Loucy (cell line): ENCODE data around the gene NACAD.

Experiments
- H2AFZ ChIP-seq: fragments of 200-600 bp; sonication (generic); 2 replicates; pipeline ENCODE4 v1.6.0; 2016; ENCODE audit warnings: antibody characterized with exemption, mild to moderate bottlenecking, low read length, moderate library complexity
- H3F3A ChIP-seq: fragments of 200-600 bp; 2 replicates; pipeline ENCODE4 v1.6.0; 2016; ENCODE audit warnings: antibody characterized with exemption, low read depth, mild to moderate bottlenecking
- H3K27me3 ChIP-seq: fragments of 200-600 bp; sonication (generic); 2 replicates; pipeline ENCODE4 v1.6.1; 2014; ENCODE audit warnings: low read length, mild to moderate bottlenecking; ENCODE audit not compliant: insufficient read depth, poor library complexity, severe bottlenecking
- H3K36me3 ChIP-seq: fragments of 200-600 bp; sonication (generic); 2 replicates; pipeline ENCODE4 v1.6.1; 2016; ENCODE audit warnings: low read length; ENCODE audit not compliant: insufficient read depth
- H3K4me1 ChIP-seq: fragments of 200-600 bp; sonication (generic); 2 replicates; pipeline ENCODE4 v1.5.1; 2014; ENCODE audit warnings: low read length, mild to moderate bottlenecking; ENCODE audit not compliant: insufficient read depth, poor library complexity, severe bottlenecking
- H3K4me2 ChIP-seq: fragments of 200-600 bp; sonication (generic); 2 replicates; pipeline ENCODE4 v1.6.0; 2014; ENCODE audit warnings: antibody characterized with exemption, low read length, low read depth, mild to moderate bottlenecking; ENCODE audit not compliant: poor library complexity, severe bottlenecking
- H3K4me3 ChIP-seq: fragments of 200-600 bp; sonication (generic); 2 replicates; pipeline ENCODE4 v1.5.1; 2014; ENCODE audit warnings: low read length, mild to moderate bottlenecking, mixed read lengths; ENCODE audit not compliant: poor library complexity, severe bottlenecking
- H3K79me2 ChIP-seq: fragments of 200-600 bp; sonication (generic); 2 replicates; pipeline ENCODE4 v1.6.1; 2014; ENCODE audit warnings: low read length; ENCODE audit not compliant: insufficient read depth
- H3K9ac ChIP-seq: fragments of 200-600 bp; sonication (generic); 2 replicates; pipeline ENCODE4 v1.6.0; 2014; ENCODE audit warnings: mild to moderate bottlenecking, low read depth, low read length, moderate library complexity; ENCODE audit not compliant: poor library complexity, severe bottlenecking
- H3K9me2 ChIP-seq: fragments of 200-600 bp; sonication (generic); replicated peaks from 2 replicates; pipeline ENCODE4 v1.6.1; 2016; ENCODE audit warnings: low read depth, low read length, mixed read lengths
- H3K9me3 ChIP-seq: fragments of 200-600 bp; sonication (generic); 2 replicates; pipeline ENCODE4 v1.6.1; 2014; ENCODE audit warnings: mild to moderate bottlenecking, antibody characterized with exemption, low read length, low read depth; ENCODE audit not compliant: insufficient read depth
- H4K20me1 ChIP-seq: fragments of 200-600 bp; sonication (generic); 2 replicates; pipeline ENCODE4 v1.6.0; 2014; ENCODE audit warnings: antibody characterized with exemption, low read length, mild to moderate bottlenecking; ENCODE audit not compliant: insufficient read depth, poor library complexity, severe bottlenecking
- EZH2phosphoT487 ChIP-seq: fragments of 200-600 bp; IDR thresholded peaks from 2 replicates; pipeline ENCODE4 v1.6.1; 2018; ENCODE audit warnings: antibody characterized with exemption, mild to moderate bottlenecking, moderate library complexity, borderline replicate concordance
- TF ChIP-seq, protein P1 (sequence below): fragments of 200-600 bp; sonication (generic); conservative IDR thresholded peaks from 2 replicates; pipeline ENCODE4 v1.5.1; 2014; ENCODE audit warnings: mild to moderate bottlenecking, antibody characterized with exemption, low read length

Gene NACAD

DNA sequence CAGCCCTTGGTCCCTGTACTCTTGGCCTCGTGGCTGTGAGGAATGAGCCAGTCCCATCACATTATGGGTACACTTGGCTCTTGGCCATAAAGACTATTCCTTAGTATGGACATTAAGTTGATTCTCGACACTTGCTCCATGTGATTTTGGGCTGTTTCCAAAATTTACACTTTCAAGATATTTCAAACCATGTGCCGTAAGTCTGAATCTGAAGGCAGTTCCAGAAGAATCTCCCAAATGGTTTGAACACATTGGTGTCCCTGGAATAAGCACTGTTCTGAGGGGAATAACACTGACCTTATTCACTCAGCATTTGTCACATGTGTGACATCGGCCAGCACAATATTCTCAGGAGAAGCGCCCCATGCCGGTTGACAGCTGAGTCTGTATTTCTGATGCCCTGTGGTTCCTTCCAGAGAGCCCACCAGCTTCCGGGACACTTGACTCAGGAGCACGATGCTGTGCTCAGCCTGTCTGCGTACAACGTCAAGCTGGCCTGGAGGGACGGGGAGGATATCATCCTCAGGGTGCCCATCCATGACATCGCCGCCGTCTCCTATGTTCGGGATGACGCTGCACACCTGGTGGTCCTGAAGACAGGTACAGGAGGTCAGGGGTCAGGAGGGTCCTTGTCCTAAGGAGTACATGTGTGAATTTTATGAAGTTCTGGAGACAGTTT, 24.6 kb downstream of the NACAD start:
- Histone ChIP-seq H3K4me3 (no peak overlapping the region), H3K9me3 (no peaks in the 10 kb centered on the region), H3K79me2 (peaks cover 96% of the 10 kb centered on the region), H2AFZ (no peak overlapping the region), H3K36me3 (peaks cover 81% of the 10 kb centered on the region), H3K4me1 (no peaks in the 10 kb centered on the region), H4K20me1 (peaks cover 77% of the 10 kb centered on the region), H3F3A (no peaks in the 10 kb centered on the region), H3K27me3 (no peaks in the 10 kb centered on the region), H3K9me2 (no peaks in the 10 kb centered on the region), H3K4me2 (no peak overlapping the region), H3K9ac (no peak overlapping the region)
- TF ChIP-seq, protein P1, sequence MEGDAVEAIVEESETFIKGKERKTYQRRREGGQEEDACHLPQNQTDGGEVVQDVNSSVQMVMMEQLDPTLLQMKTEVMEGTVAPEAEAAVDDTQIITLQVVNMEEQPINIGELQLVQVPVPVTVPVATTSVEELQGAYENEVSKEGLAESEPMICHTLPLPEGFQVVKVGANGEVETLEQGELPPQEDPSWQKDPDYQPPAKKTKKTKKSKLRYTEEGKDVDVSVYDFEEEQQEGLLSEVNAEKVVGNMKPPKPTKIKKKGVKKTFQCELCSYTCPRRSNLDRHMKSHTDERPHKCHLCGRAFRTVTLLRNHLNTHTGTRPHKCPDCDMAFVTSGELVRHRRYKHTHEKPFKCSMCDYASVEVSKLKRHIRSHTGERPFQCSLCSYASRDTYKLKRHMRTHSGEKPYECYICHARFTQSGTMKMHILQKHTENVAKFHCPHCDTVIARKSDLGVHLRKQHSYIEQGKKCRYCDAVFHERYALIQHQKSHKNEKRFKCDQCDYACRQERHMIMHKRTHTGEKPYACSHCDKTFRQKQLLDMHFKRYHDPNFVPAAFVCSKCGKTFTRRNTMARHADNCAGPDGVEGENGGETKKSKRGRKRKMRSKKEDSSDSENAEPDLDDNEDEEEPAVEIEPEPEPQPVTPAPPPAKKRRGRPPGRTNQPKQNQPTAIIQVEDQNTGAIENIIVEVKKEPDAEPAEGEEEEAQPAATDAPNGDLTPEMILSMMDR = no peak
- no peak for TF ChIP-seq EZH2phosphoT487

DNA sequence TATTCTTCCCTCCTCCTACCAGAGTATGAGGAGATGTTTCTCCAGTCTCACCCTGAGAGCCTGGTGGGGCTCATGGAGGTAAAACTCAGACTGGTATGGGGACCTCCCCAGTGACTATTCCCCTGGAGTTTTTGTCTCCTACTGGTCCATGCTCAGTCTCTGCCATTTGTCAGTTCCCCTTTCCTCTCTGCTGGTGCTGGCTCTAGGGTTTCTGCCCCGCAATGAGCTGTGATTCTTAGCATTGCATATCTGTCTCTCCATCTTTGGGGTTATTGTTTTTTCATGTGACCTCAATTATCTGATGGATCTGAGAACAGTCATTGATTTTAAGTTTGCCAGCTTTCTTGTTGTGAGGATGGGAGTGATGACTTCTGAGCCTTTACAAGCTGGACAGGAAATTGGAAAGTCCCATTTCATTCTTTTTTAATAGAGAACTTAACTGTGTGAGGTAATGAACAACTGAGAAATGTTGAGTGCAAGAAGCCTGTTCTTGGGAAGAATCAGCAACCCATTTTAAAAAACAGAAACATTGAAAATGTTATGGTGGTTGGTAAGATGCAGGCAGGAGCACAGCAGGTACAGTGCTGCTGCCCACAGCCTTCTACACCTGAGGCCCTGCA, 26.9 kb downstream of the NACAD start:
- Histone ChIP-seq H3K4me3 (no peak overlapping the region), H3K9me2 (no peaks in the 10 kb centered on the region)

DNA sequence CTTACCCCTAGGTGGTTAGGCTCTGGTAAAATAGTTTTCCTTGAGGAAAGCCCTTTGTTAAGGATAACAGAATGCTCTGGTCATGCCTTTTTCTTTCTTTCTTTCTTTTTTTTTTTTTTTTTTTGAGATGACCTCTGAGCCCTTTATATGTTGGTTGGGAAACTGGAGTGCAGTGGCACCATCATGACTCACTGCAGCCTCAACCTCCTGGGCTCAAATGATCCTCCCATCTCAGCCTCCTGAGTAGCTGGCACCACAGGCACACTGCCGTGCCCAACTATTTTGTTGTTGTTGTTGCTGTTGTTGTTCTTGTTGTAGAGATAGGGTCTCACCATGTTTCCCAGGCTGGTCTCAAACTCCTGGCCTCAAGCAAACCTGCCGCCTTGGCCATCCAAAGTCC, 27.4 kb downstream of the NACAD start:
- H3K9me3 ChIP-seq = no peaks in the 10 kb centered on the region
- no peak overlapping the region for H2AFZ ChIP-seq
- H3K4me3 ChIP-seq = no peak overlapping the region
- no peaks in the 10 kb centered on the region for H3K27me3 ChIP-seq
- H3K79me2 ChIP-seq = peaks cover 97% of the 10 kb centered on the region
- H4K20me1 ChIP-seq = peaks cover 82% of the 10 kb centered on the region
- no peak overlapping the region for H3K4me2 ChIP-seq
- H3F3A ChIP-seq = no peaks in the 10 kb centered on the region
- TF ChIP-seq, protein P1 = no peak
- TF ChIP-seq EZH2phosphoT487 = no peak
- no peaks in the 10 kb centered on the region for H3K9me2 ChIP-seq
- no peak overlapping the region for H3K9ac ChIP-seq
- no peaks in the 10 kb centered on the region for H3K4me1 ChIP-seq
- peaks cover 71% of the 10 kb centered on the region for H3K36me3 ChIP-seq

More for the DNA sequence above, 26.9 kb downstream of the NACAD start:
- Histone ChIP-seq H3K9me3 (no peaks in the 10 kb centered on the region), H2AFZ (no peak overlapping the region), H3K4me2 (no peak overlapping the region), H3K79me2 (peaks cover 97% of the 10 kb centered on the region), H3K27me3 (no peaks in the 10 kb centered on the region), H3K36me3 (peaks cover 71% of the 10 kb centered on the region), H3K9ac (no peak overlapping the region), H3K4me1 (no peaks in the 10 kb centered on the region), H4K20me1 (peaks cover 77% of the 10 kb centered on the region), H3F3A (no peaks in the 10 kb centered on the region)
- TF ChIP-seq EZH2phosphoT487 = no peak
- TF ChIP-seq, protein P1 = no peak
